ACHN (cell line): ENCODE measurements around the gene LRIT2.
"Not testable (repeated sequence)": the region's sequence is repeated elsewhere in the genome, so short reads cannot be mapped to it uniquely, and the experiment has no call there.

Experiments used
- DNase-seq: peaks from one replicate; pipeline ENCODE4 v3.0.0-alpha.2; 2015
- in situ Hi-C: cut with HindIII; loops from 2 replicates; pipeline ENCODE4 v1.10.0; 2017; ENCODE audit warnings: low sequenced_read_pairs, low pct_ligation_motif_present, low pct_unique_long_range_greater_than_20kb

Gene LRIT2

GRCh38 chr10:84194424-84195043 lies 30.8 kb downstream of the LRIT2 start, which contains the start of gene CDHR1:
Gene CDHR1 (plus strand): TSS chr10:84194537. CDS start chr10:84194761, 224 bp downstream.
- in situ Hi-C loops = no loop called here

GRCh38 chr10:84193846-84194423 lies 31.4 kb downstream of the LRIT2 start:
- in situ Hi-C loops = no loop called here
- no peak for DNase-seq

More at GRCh38 chr10:84194424-84195043, 30.8 kb downstream of the LRIT2 start, which contains the start of gene CDHR1:
- peak; percentile 37 for DNase-seq

DNA sequence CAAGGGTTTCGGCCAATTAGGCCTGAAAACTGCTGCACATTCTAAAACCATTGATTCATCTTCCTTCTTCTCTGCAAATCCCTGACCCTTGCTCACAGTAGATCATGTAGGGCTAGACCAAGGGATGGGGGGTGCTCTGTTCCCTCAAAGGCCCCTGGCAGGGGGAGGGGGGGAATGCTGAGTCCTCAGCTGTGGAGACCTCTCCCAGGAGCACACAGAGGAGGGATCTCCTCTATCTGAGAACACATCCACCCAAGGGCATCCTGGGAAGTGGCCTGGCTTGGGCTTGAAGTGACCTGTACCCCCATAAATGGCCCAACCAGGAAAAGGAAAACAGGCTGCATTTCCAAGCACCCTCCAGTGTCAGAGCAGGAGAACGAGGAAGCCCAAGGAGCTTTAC lies 32.0 kb downstream of the LRIT2 start:
- in situ Hi-C loops = no loop called here
- no peak for DNase-seq

DNA sequence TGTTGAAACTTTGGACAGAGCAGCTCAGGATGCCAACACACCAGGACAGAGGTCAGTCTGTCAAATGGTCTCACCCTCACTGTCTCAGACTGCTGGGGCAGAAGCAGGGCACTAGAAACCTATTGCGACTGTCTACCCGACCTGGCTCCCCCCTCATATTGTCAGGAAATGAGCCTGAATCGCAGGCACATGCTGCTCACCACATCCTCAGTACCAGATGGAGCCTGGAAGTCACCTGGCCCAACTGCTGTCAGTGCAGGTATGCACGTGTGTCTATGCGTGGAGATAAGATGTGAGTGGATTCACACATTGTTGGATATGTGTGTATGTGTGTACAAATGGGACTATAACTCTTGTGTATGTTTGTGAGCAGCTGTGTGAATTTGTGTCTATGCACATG lies 34.2 kb downstream of the LRIT2 start:
- in situ Hi-C loops = no loop called here
- DNase-seq = no peak

GRCh38 chr10:84190621-84191020 lies 34.7 kb downstream of the LRIT2 start:
- in situ Hi-C loops = no loop called here
- no peak for DNase-seq

GRCh38 chr10:84188815-84189214 lies 36.5 kb downstream of the LRIT2 start:
- DNase-seq = no peak
- in situ Hi-C loops = no loop called here

DNA sequence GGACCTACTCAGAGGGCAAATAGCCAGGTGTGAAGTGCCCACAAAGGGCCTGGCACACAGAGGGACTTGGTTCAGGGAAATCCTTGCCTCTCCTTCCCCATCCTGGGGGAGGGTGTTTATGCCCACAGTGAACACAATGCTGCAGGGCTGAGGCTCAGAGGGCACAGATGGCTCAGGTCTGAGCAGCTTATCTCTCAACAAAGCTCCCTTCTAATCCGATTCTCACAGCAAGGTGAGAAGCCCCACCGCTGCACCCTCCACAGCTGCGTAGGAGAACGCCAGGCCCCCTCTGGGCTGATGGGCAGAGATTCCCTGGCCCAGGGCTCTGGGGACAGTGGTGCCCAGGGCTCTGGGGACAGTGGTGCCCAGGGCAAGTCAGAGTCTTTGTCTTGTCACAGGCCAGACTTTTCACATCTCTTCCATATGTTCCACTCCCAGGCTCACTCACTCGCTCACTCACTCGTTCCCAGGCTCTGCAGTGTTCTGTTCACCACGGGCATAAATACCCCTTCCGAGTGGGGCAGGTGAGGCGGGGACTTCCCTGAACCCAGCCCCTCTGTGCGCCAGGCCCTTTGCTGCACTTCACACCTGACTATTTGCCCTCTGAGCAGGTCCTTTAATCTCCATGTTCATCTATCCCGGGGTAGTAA lies 39.7 kb downstream of the LRIT2 start:
- in situ Hi-C loops = no loop called here
- no peak for DNase-seq

- no peak for DNase-seq
- in situ Hi-C loops = no loop called here
Measured at GRCh38 chr10:84184517-84184916, 40.8 kb downstream of the LRIT2 start.

GRCh38 chr10:84181631-84182030 lies 43.7 kb downstream of the LRIT2 start:
- no peak for DNase-seq
- in situ Hi-C loops = no loop called here

- in situ Hi-C loops = not testable (repeated sequence)
Measured at GRCh38 chr10:84180386-84180785, 45.0 kb downstream of the LRIT2 start.

GRCh38 chr10:84179059-84179710 lies 46.2 kb downstream of the LRIT2 start:
- in situ Hi-C loops = no loop called here
- DNase-seq = peak; percentile 89

More at GRCh38 chr10:84180386-84180785, 45.0 kb downstream of the LRIT2 start:
- DNase-seq = not testable (repeated sequence)

- in situ Hi-C loops = no loop called here
- DNase-seq = no peak
Measured at GRCh38 chr10:84178160-84178609, 47.2 kb downstream of the LRIT2 start.

DNA sequence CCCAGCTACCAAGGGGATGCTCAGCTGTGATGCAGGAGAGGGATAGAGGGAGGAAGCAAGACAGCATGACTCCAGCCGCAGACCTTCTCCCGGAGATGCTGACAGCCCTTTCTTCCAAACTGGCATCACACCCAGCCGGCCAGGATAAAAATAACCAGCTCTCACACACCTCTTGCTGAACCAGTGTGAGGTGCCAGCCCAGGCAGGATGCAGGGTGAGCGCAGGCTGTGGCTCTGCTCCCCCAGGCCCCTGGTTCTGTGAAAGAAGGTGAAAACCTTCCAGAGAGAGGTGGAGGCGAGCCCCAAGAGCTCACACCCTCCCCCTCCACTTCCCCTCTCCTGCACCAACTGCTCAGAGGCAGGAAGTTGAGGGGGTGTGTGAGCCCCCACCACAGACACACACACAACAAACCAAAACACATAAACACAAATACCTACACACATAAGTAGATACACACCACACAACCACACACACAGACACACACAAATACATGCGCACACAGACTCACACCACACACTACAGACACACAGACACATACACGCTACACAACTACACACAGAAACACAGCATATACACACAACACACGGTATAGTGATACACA lies 47.7 kb downstream of the LRIT2 start:
- in situ Hi-C loops = no loop called here
- DNase-seq = no peak

DNA sequence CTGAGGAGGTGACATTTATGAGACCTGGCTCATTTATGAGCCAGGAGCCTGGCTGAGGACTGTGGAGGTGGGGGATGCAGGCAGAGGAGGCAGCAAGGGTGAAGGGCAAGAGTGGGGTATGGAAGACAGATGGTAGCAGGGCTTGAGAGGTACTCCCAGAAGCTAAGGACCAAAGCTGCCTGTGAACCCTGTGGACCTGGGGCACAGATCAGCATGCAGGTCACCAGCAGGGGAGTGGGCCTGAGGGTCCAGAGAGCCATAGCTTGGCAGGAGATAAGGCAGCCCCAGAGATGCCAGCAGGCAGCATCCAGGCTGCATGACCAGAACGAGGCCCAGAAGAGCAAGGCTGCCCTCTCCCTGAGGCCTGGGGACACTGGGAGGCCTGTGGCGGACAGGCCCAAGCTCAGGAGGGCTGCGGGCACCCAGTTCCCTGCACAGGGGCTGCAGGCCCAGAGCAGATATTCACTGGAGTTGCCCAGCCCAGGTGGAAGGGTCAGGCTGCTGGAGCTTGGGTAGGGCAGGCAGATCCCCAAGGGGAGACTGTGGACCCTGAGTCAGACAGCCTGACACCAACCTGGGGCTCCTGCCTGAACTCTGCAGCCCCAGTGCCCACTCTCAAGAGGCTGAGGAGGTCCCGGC lies 48.4 kb downstream of the LRIT2 start:
- DNase-seq = no peak
- in situ Hi-C loops = no loop called here

GRCh38 chr10:84176351-84176750 lies 49.0 kb downstream of the LRIT2 start:
- in situ Hi-C loops = no loop called here
- DNase-seq = no peak

GRCh38 chr10:84175436-84175835 lies 49.9 kb downstream of the LRIT2 start:
- no peak for DNase-seq
- in situ Hi-C loops = no loop called here

DNA sequence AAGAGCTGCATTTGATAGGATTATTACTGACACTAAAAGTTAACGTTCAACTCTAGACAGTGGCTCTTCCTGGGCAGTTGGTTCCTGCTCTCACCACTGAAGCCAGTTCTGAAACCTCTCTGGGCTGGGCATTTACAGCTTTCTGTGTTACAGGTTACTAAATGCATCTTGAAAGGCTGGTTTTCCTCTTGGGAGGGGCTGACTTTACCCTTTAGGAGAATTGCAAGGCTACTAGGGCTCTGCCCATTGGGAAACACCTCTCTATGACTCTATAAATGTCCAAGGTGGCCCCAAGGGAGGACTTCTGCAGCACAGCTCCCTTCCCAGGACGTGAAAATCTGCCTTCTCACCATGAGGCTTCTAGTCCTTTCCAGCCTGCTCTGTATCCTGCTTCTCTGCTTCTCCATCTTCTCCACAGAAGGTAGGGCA lies 51.8 kb downstream of the LRIT2 start, which contains the start of gene GPR15LG:
Gene GPR15LG, plus strand, starts transcription at position 301 of the 429 bp plus-strand sequence. Its CDS starts 51 bp downstream, at position 352.
- DNase-seq = no peak
- in situ Hi-C loops = no loop called here
